Panc1 (cell line): Measurements from ENCODE around the gene RAB23. TPM values are rescaled to one million over a fixed set of nuclear protein-coding genes. Genes with fewer than 3 reads are reported as not detected.

ENCODE experiments used
- ATAC-seq: fragments of 200-7000 bp; cut with Tn5 transposase; 2 replicates; pipeline ENCODE4 v1.9.1; 2020; ENCODE audit warnings: mild to moderate bottlenecking, moderate library complexity
- BruUV-seq: library from RNA; stranded (reverse); fragments of 400-500 nt; replicated peaks from 2 replicates; lab custom pipeline; 2021; lab: Mats Ljungman, UMichigan
- CTCF ChIA-PET: fragments of 300-600 bp; sonication (Branson Sonifier 250); formaldehyde crosslinking; loops from one replicate; lab custom pipeline; 2022; ENCODE audit warnings: antibody characterized with exemption; lab: Charles Lee
- POLR2A ChIA-PET: fragments of 300-600 bp; sonication (Branson Sonifier 250); formaldehyde crosslinking; loops from one replicate; lab custom pipeline; 2022; ENCODE audit warnings: antibody characterized with exemption; lab: Charles Lee
- DNase-seq: peaks from one replicate; pipeline ENCODE4 v3.0.0-alpha.2; 2010; ENCODE audit warnings: low read depth, low spot score
- H3K27ac ChIP-seq: 2 replicates; pipeline ENCODE4 v1.5.1; 2011; ENCODE audit warnings: mild to moderate bottlenecking, low read length, inconsistent platforms
- H3K27me3 ChIP-seq: fragments of 200-500 bp; sonication (Bioruptor generic); 2 replicates; pipeline ENCODE4 v1.6.0; 2014; ENCODE audit warnings: low read length, inconsistent platforms; ENCODE audit not compliant: control insufficient read depth, insufficient read depth
- H3K36me3 ChIP-seq: fragments of 200-500 bp; sonication (Bioruptor generic); 2 replicates; pipeline ENCODE4 v1.5.1; 2014; ENCODE audit warnings: inconsistent platforms, mild to moderate bottlenecking, low read length, moderate library complexity; ENCODE audit not compliant: control insufficient read depth, insufficient read depth
- H3K4me1 ChIP-seq: 2 replicates; pipeline ENCODE4 v1.5.1; 2011; ENCODE audit warnings: inconsistent platforms, mild to moderate bottlenecking, low read length, moderate library complexity; ENCODE audit not compliant: control insufficient read depth, insufficient read depth
- H3K4me3 ChIP-seq, 2 experiments: 2 replicates each; pipeline ENCODE4 v1.5.1; 2011 to 2012; ENCODE audit warnings: low read depth in 2 of 2, low read length in 2 of 2, mild to moderate bottlenecking in 2 of 2, inconsistent platforms in 1 of 2, moderate library complexity in 1 of 2
- H3K9me3 ChIP-seq: fragments of 200-500 bp; sonication (Bioruptor generic); 2 replicates; pipeline ENCODE4 v1.5.1; 2014; ENCODE audit warnings: low read depth, mild to moderate bottlenecking, inconsistent platforms, low read length, moderate library complexity; ENCODE audit not compliant: control insufficient read depth, insufficient read depth
- POLR2AphosphoS5 ChIP-seq: IDR thresholded peaks from 2 replicates; pipeline ENCODE4 v1.6.1; 2012; ENCODE audit warnings: mild to moderate bottlenecking, low read depth, low read length, moderate library complexity
- SIN3A ChIP-seq: IDR thresholded peaks from 2 replicates; pipeline ENCODE4 v1.6.1; 2012; ENCODE audit warnings: low read depth, mild to moderate bottlenecking, low read length, moderate library complexity, borderline replicate concordance; ENCODE audit not compliant: insufficient read depth
- TCF7L2 ChIP-seq: IDR thresholded peaks from 2 replicates; pipeline ENCODE4 v1.6.1; 2011; ENCODE audit warnings: mild to moderate bottlenecking, low read depth, low read length, inconsistent platforms
- in situ Hi-C: cut with HindIII; loops from 2 replicates; pipeline ENCODE4 v1.10.0; 2016; ENCODE audit warnings: low sequenced_read_pairs, low pct_unique_long_range_greater_than_20kb
- intact Hi-C: fragments of 100-400 bp; cut with micrococcal nuclease; formaldehyde crosslinking; loops from one replicate; pipeline ENCODE4 v1.10.0; 2022; ENCODE audit not compliant: unreplicated experiment
- total RNA-seq: library from RNA; stranded (reverse); gene quantifications from one replicate; pipeline ENCODE4 v1.2.1, GENCODE V29; 2021; ENCODE audit not compliant: unreplicated experiment
- TF ChIP-seq, protein P1 (sequence below), 2 experiments: IDR thresholded peaks; 2 replicates each; pipeline ENCODE4 v1.6.1; 2011 to 2012; ENCODE audit warnings: low read depth in 2 of 2, control low read depth in 1 of 2, low read length in 1 of 2, mild to moderate bottlenecking in 1 of 2, moderate library complexity in 1 of 2; ENCODE audit not compliant: insufficient read depth in 1 of 2
- TF ChIP-seq, protein P2 (sequence below): fragments of 450-650 bp; IDR thresholded peaks from 2 replicates; pipeline ENCODE4 v1.5.1; 2017; ENCODE audit warnings: mild to moderate bottlenecking

Gene RAB23
- total RNA-seq, 1 experiment from 2014 or later, result 25.5 TPM

DNA sequence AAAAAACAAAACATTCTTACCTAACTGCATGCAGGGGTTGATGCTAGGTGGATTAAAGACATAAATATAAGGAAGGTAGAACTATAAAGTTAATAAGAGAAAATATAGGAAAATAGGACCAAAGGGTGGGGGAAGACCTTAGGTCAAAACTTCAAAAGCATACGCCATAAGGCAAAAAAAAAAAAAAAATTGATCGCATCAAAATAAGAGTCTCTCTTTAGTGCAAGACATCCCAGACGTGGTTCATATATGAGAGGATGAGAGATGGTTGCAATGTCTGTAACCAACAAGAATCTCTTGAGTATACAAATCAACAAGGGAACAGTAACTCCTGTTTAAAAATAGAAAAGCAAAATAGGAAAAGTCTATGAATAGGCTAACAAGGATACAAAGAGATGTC is 41.5 kb downstream of the RAB23 start:
- Histone ChIP-seq H3K27me3 (no peaks in the 10 kb centered on the region), H3K27ac (no peak overlapping the region), H3K9me3 (no peaks in the 10 kb centered on the region), H3K36me3 (peaks cover 34% of the 10 kb centered on the region), H3K4me1 (peaks cover 18% of the 10 kb centered on the region), H3K4me3 (no peak overlapping the region)
- ATAC-seq, result no peak
- TF ChIP-seq POLR2AphosphoS5, result no peak
- intact Hi-C loops, result no loop called here
- ChIA-PET POLR2A (no interaction called here), CTCF (no interaction called here)
- no peak for DNase-seq
- in situ Hi-C loops, result no loop called here
- no TSS peak for BruUV-seq

DNA sequence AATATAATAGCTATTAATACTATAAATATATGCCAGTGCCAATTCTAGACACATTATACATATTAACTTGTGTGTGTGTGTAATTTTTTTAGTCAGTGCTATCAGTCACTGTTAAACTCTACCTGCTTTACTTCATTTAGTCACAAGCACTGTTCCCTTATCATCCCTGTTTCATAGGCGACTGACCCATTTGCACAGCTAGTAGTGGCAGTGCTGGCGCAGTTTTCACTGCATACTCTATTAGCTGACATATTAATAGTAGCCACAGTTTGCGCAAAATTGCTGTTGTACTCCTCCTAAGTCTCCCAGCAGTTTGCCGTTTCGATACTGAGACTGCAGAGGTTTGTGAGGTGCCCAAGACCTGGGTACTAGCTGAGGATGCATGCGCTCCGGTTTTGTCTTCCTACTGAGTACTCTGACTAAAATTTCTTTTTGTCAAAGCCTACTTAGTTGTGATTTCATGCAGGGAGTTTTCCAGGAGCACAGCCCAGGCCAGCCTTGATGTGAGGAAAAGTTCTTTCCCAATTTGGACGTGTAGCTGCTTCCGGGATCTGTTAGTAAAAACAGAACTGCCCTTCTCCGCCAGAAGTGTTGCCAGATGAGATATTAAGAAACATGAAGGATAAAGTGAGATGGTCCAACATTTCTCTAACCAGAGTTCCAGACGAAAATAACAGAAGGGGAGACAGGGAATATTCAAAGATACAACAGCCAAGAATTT is 44.4 kb downstream of the RAB23 start:
- POLR2A ChIA-PET, result no interaction called here
- no TSS peak for BruUV-seq
- Histone ChIP-seq H3K4me1 (peaks cover 33% of the 10 kb centered on the region), H3K27ac (no peak overlapping the region), H3K9me3 (no peaks in the 10 kb centered on the region), H3K4me3 (no peak overlapping the region), H3K27me3 (no peaks in the 10 kb centered on the region), H3K36me3 (peaks cover 6% of the 10 kb centered on the region; the same call in 1 of the 2 replicates)
- TF ChIP-seq, protein P1, sequence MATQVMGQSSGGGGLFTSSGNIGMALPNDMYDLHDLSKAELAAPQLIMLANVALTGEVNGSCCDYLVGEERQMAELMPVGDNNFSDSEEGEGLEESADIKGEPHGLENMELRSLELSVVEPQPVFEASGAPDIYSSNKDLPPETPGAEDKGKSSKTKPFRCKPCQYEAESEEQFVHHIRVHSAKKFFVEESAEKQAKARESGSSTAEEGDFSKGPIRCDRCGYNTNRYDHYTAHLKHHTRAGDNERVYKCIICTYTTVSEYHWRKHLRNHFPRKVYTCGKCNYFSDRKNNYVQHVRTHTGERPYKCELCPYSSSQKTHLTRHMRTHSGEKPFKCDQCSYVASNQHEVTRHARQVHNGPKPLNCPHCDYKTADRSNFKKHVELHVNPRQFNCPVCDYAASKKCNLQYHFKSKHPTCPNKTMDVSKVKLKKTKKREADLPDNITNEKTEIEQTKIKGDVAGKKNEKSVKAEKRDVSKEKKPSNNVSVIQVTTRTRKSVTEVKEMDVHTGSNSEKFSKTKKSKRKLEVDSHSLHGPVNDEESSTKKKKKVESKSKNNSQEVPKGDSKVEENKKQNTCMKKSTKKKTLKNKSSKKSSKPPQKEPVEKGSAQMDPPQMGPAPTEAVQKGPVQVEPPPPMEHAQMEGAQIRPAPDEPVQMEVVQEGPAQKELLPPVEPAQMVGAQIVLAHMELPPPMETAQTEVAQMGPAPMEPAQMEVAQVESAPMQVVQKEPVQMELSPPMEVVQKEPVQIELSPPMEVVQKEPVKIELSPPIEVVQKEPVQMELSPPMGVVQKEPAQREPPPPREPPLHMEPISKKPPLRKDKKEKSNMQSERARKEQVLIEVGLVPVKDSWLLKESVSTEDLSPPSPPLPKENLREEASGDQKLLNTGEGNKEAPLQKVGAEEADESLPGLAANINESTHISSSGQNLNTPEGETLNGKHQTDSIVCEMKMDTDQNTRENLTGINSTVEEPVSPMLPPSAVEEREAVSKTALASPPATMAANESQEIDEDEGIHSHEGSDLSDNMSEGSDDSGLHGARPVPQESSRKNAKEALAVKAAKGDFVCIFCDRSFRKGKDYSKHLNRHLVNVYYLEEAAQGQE (IDR thresholded peaks at IDR 0.05; ENCODE audit: insufficient read depth in 1 of 2, low read depth in 2 of 2, low read length in 1 of 2), result no peak
- TF ChIP-seq SIN3A (no peak), TCF7L2 (no peak), POLR2AphosphoS5 (no peak)
- TF ChIP-seq, protein P2, sequence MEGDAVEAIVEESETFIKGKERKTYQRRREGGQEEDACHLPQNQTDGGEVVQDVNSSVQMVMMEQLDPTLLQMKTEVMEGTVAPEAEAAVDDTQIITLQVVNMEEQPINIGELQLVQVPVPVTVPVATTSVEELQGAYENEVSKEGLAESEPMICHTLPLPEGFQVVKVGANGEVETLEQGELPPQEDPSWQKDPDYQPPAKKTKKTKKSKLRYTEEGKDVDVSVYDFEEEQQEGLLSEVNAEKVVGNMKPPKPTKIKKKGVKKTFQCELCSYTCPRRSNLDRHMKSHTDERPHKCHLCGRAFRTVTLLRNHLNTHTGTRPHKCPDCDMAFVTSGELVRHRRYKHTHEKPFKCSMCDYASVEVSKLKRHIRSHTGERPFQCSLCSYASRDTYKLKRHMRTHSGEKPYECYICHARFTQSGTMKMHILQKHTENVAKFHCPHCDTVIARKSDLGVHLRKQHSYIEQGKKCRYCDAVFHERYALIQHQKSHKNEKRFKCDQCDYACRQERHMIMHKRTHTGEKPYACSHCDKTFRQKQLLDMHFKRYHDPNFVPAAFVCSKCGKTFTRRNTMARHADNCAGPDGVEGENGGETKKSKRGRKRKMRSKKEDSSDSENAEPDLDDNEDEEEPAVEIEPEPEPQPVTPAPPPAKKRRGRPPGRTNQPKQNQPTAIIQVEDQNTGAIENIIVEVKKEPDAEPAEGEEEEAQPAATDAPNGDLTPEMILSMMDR, result no peak
- intact Hi-C loops, result loop anchor here (10.0 kb wide), 1 partner anchor 223 kb away; the partner anchor contains the start of gene BEND6
- ATAC-seq (no peak), DNase-seq (no peak)
- in situ Hi-C loops, result no loop called here
- CTCF ChIA-PET, result no interaction called here

- ChIA-PET CTCF (interaction anchor here (0.6 kb wide), 1 partner anchor 582 kb away, joined by 3 read pairs; no protein-coding TSS in a partner anchor), POLR2A (no interaction called here)
- Histone ChIP-seq H3K4me1 (peaks cover 54% of the 10 kb centered on the region), H3K36me3 (peaks cover 4% of the 10 kb centered on the region; the same call in 1 of the 2 replicates), H3K27ac (peak overlapping the region; percentile 95), H3K9me3 (no peaks in the 10 kb centered on the region), H3K27me3 (no peaks in the 10 kb centered on the region), H3K4me3 (peak overlapping the region; percentile 89 to 92)
- no peak for DNase-seq
- no peak for ATAC-seq
- TF ChIP-seq, protein P2, result no peak
- no peak for TF ChIP-seq SIN3A
- no peak for TF ChIP-seq POLR2AphosphoS5
- TF ChIP-seq, protein P1 (IDR thresholded peaks at IDR 0.05; ENCODE audit: insufficient read depth in 1 of 2, low read depth in 2 of 2, low read length in 1 of 2), result no peak
- no peak for TF ChIP-seq TCF7L2
- BruUV-seq, result no TSS peak
- in situ Hi-C loops, result no loop called here
- intact Hi-C loops, result loop anchor here (10.0 kb wide), 1 partner anchor 220 kb away; the partner anchor contains the start of gene BEND6
Measured at GRCh38 chr6:57174511-57174907, 47.6 kb downstream of the RAB23 start.
